Thoracic aorta (tissue), 2 donors: ENCODE data around the gene DDR2. TPM values are rescaled to one million over a fixed set of nuclear protein-coding genes. Genes with fewer than 3 reads are reported as not detected.
A peak's percentile ranks its signal among the peaks of the same experiment; 100 is the strongest.

Experiments used
- ATAC-seq: fragments of 150-250 bp; one replicate; pipeline ENCODE4 v1.8.0; 2017; ENCODE audit warnings: low read depth; ENCODE audit not compliant: insufficient number of reproducible peaks, low FRiP score
- DNase-seq: peaks from one replicate; pipeline ENCODE4 v3.0.0-alpha.2; 2020; ENCODE audit warnings: low spot score
- H3K27ac ChIP-seq, 2 donors: fragments of 200-600 bp; sonication (generic); 1 replicate in 1 of 2; 2 replicates in 1 of 2; pipeline ENCODE4 v1.5.1; 2016; ENCODE audit warnings: mild to moderate bottlenecking in 2 of 2, moderate library complexity in 2 of 2
- H3K27me3 ChIP-seq: fragments of 200-600 bp; sonication (generic); replicated peaks from 2 replicates; pipeline ENCODE4 v1.6.0; 2016; ENCODE audit warnings: mild to moderate bottlenecking; ENCODE audit not compliant: insufficient read depth
- H3K36me3 ChIP-seq: fragments of 200-600 bp; sonication (generic); one replicate; pipeline ENCODE4 v1.5.1; 2016
- H3K4me1 ChIP-seq, 2 donors: fragments of 200-600 bp; sonication (generic); 1 replicate in 1 of 2; 2 replicates in 1 of 2; pipeline versions ENCODE4 v1.5.1 to v1.6.0; 2016; ENCODE audit warnings: low read depth in 2 of 2, mild to moderate bottlenecking in 1 of 2; ENCODE audit not compliant: control insufficient read depth in 1 of 2
- H3K4me3 ChIP-seq: fragments of 200-600 bp; sonication (generic); 2 replicates; pipeline ENCODE4 v1.5.1; 2016; ENCODE audit warnings: mild to moderate bottlenecking
- H3K9me3 ChIP-seq: fragments of 200-600 bp; sonication (generic); 2 replicates; pipeline ENCODE4 v1.5.1; 2016
- total RNA-seq, 2 donors: library from RNA; depleted of rRNA; stranded (reverse); fragments of >200 nt; gene quantifications; one replicate each; pipeline versions ENCODE4 v1.1.0 to v1.2.3, GENCODE V29; 2016
- TF ChIP-seq, protein P1 (sequence below): fragments of 200-600 bp; sonication (generic); IDR thresholded peaks from one replicate; pipeline ENCODE4 v1.5.1; 2019; ENCODE audit warnings: antibody characterized with exemption

Gene DDR2
- total RNA-seq, 2 donors from 2014 or later = 133 to 144 TPM

DNA sequence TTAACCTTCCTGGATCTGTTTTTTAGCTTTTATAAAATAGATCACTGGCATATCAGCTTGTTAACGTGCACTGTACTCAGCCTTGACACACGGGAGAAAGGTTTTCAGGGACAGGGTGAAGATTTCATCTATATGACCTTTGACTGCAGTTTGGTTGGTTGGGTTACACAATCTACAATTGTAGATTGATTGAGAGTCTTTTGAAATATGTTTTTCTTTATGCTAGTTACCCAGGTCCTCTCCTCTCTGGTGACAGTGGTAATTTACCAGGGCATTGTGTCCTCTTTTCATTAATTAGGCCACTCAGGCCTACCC is 48.8 kb downstream of the DDR2 start:
- TF ChIP-seq, protein P1, sequence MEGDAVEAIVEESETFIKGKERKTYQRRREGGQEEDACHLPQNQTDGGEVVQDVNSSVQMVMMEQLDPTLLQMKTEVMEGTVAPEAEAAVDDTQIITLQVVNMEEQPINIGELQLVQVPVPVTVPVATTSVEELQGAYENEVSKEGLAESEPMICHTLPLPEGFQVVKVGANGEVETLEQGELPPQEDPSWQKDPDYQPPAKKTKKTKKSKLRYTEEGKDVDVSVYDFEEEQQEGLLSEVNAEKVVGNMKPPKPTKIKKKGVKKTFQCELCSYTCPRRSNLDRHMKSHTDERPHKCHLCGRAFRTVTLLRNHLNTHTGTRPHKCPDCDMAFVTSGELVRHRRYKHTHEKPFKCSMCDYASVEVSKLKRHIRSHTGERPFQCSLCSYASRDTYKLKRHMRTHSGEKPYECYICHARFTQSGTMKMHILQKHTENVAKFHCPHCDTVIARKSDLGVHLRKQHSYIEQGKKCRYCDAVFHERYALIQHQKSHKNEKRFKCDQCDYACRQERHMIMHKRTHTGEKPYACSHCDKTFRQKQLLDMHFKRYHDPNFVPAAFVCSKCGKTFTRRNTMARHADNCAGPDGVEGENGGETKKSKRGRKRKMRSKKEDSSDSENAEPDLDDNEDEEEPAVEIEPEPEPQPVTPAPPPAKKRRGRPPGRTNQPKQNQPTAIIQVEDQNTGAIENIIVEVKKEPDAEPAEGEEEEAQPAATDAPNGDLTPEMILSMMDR = no peak
- Histone ChIP-seq H3K4me3 (no peak overlapping the region), H3K9me3 (no peaks in the 10 kb centered on the region), H3K27ac (peak overlapping the region; percentile 14 to 44), H3K27me3 (no peaks in the 10 kb centered on the region), H3K4me1 (peaks cover 16 to 49% of the 10 kb centered on the region in 2 donors), H3K36me3 (no peaks in the 10 kb centered on the region)
- ATAC-seq (no peak), DNase-seq (no peak)

DNA sequence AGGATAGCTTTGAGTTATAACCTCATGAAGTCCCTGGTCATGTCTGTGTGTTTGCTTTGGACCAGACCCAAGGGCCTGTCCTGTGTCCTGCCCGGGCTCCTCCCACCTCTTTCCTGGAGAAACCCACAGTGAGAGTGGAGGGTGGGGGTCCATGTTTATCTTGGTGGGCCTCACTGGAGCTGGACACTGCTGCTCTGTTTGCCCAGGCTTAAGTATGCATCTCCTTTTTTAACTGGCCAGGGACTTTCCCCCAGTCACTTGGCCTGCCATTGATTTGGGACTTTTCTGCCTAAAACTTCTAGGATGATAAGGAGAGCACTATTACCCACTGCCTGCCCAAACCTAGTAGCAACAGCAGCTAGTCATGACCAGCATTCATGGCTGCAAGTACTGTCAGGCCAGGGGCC is 49.8 kb downstream of the DDR2 start:
- Histone ChIP-seq H3K27me3 (no peaks in the 10 kb centered on the region), H3K27ac (peak overlapping the region; percentile 44 to 46), H3K4me1 (peaks cover 8 to 39% of the 10 kb centered on the region in 2 donors), H3K36me3 (no peaks in the 10 kb centered on the region), H3K4me3 (no peak overlapping the region), H3K9me3 (no peaks in the 10 kb centered on the region)
- ATAC-seq (peak; percentile 41), DNase-seq (no peak)
- TF ChIP-seq, protein P1 = no peak

GRCh38 chr1:162687870-162688269 is 55.6 kb downstream of the DDR2 start:
- H3K4me3 ChIP-seq = no peak overlapping the region
- TF ChIP-seq, protein P1 = no peak
- no peaks in the 10 kb centered on the region for H3K9me3 ChIP-seq
- no peaks in the 10 kb centered on the region for H3K27me3 ChIP-seq
- no peak overlapping the region for H3K27ac ChIP-seq
- H3K36me3 ChIP-seq = no peaks in the 10 kb centered on the region
- DNase-seq = no peak
- peaks cover 13 to 48% of the 10 kb centered on the region in 2 donors for H3K4me1 ChIP-seq
- ATAC-seq = no peak

DNA sequence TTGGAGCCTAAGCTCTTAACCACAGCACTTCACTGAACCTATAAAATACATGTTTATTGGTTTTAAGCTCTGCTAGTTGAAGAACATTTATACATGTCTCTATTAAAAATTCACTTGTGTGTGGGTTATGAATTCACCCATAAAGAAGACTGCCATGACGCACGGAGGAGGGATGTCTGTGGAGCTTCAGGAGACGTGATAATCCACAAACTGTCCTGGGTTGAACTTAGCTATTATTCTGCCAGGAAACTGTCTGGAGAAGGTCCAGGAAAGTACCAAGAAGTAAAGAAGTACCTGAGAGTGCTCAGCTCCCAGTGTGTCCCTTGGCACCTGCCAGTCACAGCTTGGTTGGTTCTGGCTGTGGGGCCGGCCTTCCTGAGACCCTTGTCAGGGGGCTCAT is 56.3 kb downstream of the DDR2 start:
- Histone ChIP-seq H3K27ac (no peak overlapping the region), H3K36me3 (no peaks in the 10 kb centered on the region), H3K4me1 (peaks cover 13 to 48% of the 10 kb centered on the region in 2 donors), H3K9me3 (no peaks in the 10 kb centered on the region), H3K4me3 (no peak overlapping the region), H3K27me3 (no peaks in the 10 kb centered on the region)
- ATAC-seq = no peak
- DNase-seq = no peak
- TF ChIP-seq, protein P1 = no peak

DNA sequence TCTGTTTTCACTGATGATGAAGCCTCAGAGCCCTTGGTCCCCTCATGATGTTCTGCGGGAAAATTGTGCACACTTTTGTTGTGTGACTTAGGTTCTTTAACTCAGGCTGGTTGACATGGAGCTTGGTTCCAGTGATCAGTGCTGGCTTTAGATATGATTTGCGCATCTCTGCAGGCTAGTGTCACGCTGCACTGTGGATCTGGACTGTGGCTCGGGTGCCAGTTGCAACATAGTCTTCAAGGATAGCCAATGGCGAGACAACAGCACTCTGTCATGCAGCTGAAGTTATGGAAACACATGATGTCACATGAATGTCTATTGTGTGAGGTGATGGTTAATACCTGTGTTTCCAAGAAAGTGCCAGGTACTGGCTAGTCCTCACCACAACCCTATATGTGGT is 56.7 kb downstream of the DDR2 start:
- Histone ChIP-seq H3K27ac (no peak overlapping the region), H3K4me1 (peaks cover 13 to 48% of the 10 kb centered on the region in 2 donors), H3K36me3 (no peaks in the 10 kb centered on the region), H3K4me3 (no peak overlapping the region), H3K9me3 (no peaks in the 10 kb centered on the region), H3K27me3 (no peaks in the 10 kb centered on the region)
- TF ChIP-seq, protein P1 = no peak
- DNase-seq (no peak), ATAC-seq (no peak)
